LNCaP clone FGC (cell line): ENCODE measurements around the gene OCRL.

Experiments used
- DNase-seq: peaks from one replicate; pipeline ENCODE4 v3.0.0-alpha.2; 2011; ENCODE audit warnings: low read depth
- H3K4me3 ChIP-seq: 2 replicates; pipeline ENCODE4 v1.5.1; 2011; ENCODE audit warnings: mild to moderate bottlenecking, low read depth, low read length, control low read depth
- CTCF ChIP-seq: IDR thresholded peaks from 2 replicates; pipeline ENCODE4 v1.5.1; 2012; ENCODE audit warnings: mild to moderate bottlenecking; ENCODE audit not compliant: control insufficient read depth, insufficient read depth; ENCODE audit errors: extremely low read depth

The OCRL gene

GRCh38 chrX:129523079-129523911, 16.8 kb upstream of the OCRL start, which contains the start of gene SMARCA1:
Gene SMARCA1, minus strand, starts transcription at chrX:129523490. Its CDS starts 120 bp downstream, at chrX:129523370.
- peak within 1 kb of the TSS; percentile 51 for H3K4me3 ChIP-seq
- TF ChIP-seq CTCF, result no peak
- no peak for DNase-seq

- TF ChIP-seq CTCF, result no peak
- H3K4me3 ChIP-seq, result no peak overlapping the region
- DNase-seq, result no peak
These were observed 15.7 kb upstream of the OCRL start for GRCh38 chrX:129524250-129524850.

GRCh38 chrX:129525162-129525561, 14.9 kb upstream of the OCRL start:
- TF ChIP-seq CTCF, result no peak
- DNase-seq, result peak; percentile 70
- no peak overlapping the region for H3K4me3 ChIP-seq

- TF ChIP-seq CTCF, result no peak
- DNase-seq, result no peak
- no peak overlapping the region for H3K4me3 ChIP-seq
These were observed 14.2 kb upstream of the OCRL start for GRCh38 chrX:129525896-129526295.

GRCh38 chrX:129529685-129530281, 10.3 kb upstream of the OCRL start:
- TF ChIP-seq CTCF, result no peak

GRCh38 chrX:129530410-129530809, 9.6 kb upstream of the OCRL start:
- TF ChIP-seq CTCF, result no peak
- no peak for DNase-seq

More at GRCh38 chrX:129529685-129530281, 10.3 kb upstream of the OCRL start:
- no peak overlapping the region for H3K4me3 ChIP-seq
- no peak for DNase-seq

More at GRCh38 chrX:129530410-129530809, 9.6 kb upstream of the OCRL start:
- no peak overlapping the region for H3K4me3 ChIP-seq
